Colon (tissue), 2 donors: Measurements from ENCODE around the gene KCTD16.

Experiments used
- FAIRE-seq: peaks from 2 replicates; lab custom pipeline; 2012; peaks lifted over from hg19 to GRCh38; lab: Jason Lieb, UNC
- donor health status: control.
- donor health status: control.

Gene KCTD16

GRCh38 chr5:144170276-144171024 lies at the start of gene KCTD16, which contains the start of gene YIPF5:
Gene KCTD16 (plus strand): TSS chr5:144170873.
Gene YIPF5 (minus strand): TSS chr5:144170659. CDS start chr5:144169955, 704 bp downstream.
- peak; percentile 68 for FAIRE-seq

- no peak for FAIRE-seq
Observed at GRCh38 chr5:144121577-144121976, 49.1 kb upstream of the KCTD16 start.

- no peak for FAIRE-seq
Observed at GRCh38 chr5:144122081-144122480, 48.6 kb upstream of the KCTD16 start.

- no peak for FAIRE-seq
Observed at GRCh38 chr5:144122641-144123040, 48.0 kb upstream of the KCTD16 start.

GRCh38 chr5:144125163-144125726 lies 45.4 kb upstream of the KCTD16 start:
- no peak for FAIRE-seq

GRCh38 chr5:144126707-144127106 lies 44.0 kb upstream of the KCTD16 start:
- FAIRE-seq, result no peak

GRCh38 chr5:144128844-144129243 lies 41.8 kb upstream of the KCTD16 start:
- no peak for FAIRE-seq

GRCh38 chr5:144130306-144130705 lies 40.4 kb upstream of the KCTD16 start:
- FAIRE-seq, result no peak

GRCh38 chr5:144131261-144131660 lies 39.4 kb upstream of the KCTD16 start:
- no peak for FAIRE-seq

- no peak for FAIRE-seq
Observed at GRCh38 chr5:144133050-144133633, 37.5 kb upstream of the KCTD16 start.

- FAIRE-seq, result no peak
Observed at GRCh38 chr5:144134194-144134826, 36.4 kb upstream of the KCTD16 start.

- FAIRE-seq, result no peak
Observed at GRCh38 chr5:144135113-144135762, 35.4 kb upstream of the KCTD16 start.

GRCh38 chr5:144139586-144139985 lies 31.1 kb upstream of the KCTD16 start:
- FAIRE-seq, result no peak

- FAIRE-seq, result no peak
Observed at GRCh38 chr5:144141585-144141984, 29.1 kb upstream of the KCTD16 start.

GRCh38 chr5:144142139-144142823 lies 28.4 kb upstream of the KCTD16 start:
- no peak for FAIRE-seq

- FAIRE-seq, result no peak
Observed at GRCh38 chr5:144142824-144143162, 27.9 kb upstream of the KCTD16 start.

GRCh38 chr5:144143625-144144024 lies 27.0 kb upstream of the KCTD16 start:
- no peak for FAIRE-seq

GRCh38 chr5:144144956-144145751 lies 25.5 kb upstream of the KCTD16 start:
- no peak for FAIRE-seq

GRCh38 chr5:144151026-144151425 lies 19.6 kb upstream of the KCTD16 start:
- no peak for FAIRE-seq

GRCh38 chr5:144156767-144157171 lies 13.9 kb upstream of the KCTD16 start:
- FAIRE-seq, result no peak

- no peak for FAIRE-seq
Observed at GRCh38 chr5:144162686-144163085, 8.0 kb upstream of the KCTD16 start.
